Sigmoid colon (tissue), 4 donors: ENCODE data around the gene CYP26A1.

ENCODE experiments used
- EP300 ChIP-seq, 4 donors: sonication (generic); formaldehyde crosslinking; IDR thresholded peaks; one replicate each; pipeline ENCODE4 v1.6.1; 2017; ENCODE audit warnings: antibody characterized with exemption in 4 of 4
- POLR2A ChIP-seq, 2 donors: fragments of 450-650 bp; IDR thresholded peaks; one replicate each; pipeline ENCODE4 v1.6.1; 2016; ENCODE audit warnings: antibody characterized with exemption in 2 of 2, mild to moderate bottlenecking in 2 of 2, moderate library complexity in 2 of 2
- POLR2AphosphoS5 ChIP-seq, 4 donors: sonication (generic); formaldehyde crosslinking; IDR thresholded peaks; one replicate each; pipeline ENCODE4 v1.6.1; 2017; ENCODE audit warnings: antibody characterized with exemption in 4 of 4
- TF ChIP-seq, protein P1 (sequence below), 4 experiments: fragments of 450-650 bp in 3 of 4; fragments of 200-600 bp in 1 of 4; IDR thresholded peaks; one replicate each; pipeline ENCODE4 v1.5.1; 2016 to 2019; ENCODE audit warnings: antibody characterized with exemption in 4 of 4, mild to moderate bottlenecking in 3 of 4, moderate library complexity in 2 of 4

- TF ChIP-seq EP300 (IDR thresholded peaks at IDR 0.05) = no peak
- TF ChIP-seq, protein P1, sequence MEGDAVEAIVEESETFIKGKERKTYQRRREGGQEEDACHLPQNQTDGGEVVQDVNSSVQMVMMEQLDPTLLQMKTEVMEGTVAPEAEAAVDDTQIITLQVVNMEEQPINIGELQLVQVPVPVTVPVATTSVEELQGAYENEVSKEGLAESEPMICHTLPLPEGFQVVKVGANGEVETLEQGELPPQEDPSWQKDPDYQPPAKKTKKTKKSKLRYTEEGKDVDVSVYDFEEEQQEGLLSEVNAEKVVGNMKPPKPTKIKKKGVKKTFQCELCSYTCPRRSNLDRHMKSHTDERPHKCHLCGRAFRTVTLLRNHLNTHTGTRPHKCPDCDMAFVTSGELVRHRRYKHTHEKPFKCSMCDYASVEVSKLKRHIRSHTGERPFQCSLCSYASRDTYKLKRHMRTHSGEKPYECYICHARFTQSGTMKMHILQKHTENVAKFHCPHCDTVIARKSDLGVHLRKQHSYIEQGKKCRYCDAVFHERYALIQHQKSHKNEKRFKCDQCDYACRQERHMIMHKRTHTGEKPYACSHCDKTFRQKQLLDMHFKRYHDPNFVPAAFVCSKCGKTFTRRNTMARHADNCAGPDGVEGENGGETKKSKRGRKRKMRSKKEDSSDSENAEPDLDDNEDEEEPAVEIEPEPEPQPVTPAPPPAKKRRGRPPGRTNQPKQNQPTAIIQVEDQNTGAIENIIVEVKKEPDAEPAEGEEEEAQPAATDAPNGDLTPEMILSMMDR (IDR thresholded peaks at IDR 0.05) = no peak
- TF ChIP-seq POLR2AphosphoS5 (IDR thresholded peaks at IDR 0.05) = no peak
- no peak for TF ChIP-seq POLR2A (IDR thresholded peaks at IDR 0.05)
Measured at GRCh38 chr10:93113042-93113441, 39.3 kb downstream of the CYP26A1 start.
